Ishikawa (cell line): Measurements from ENCODE around the gene DNLZ.

Experiments
- CEBPB ChIP-seq: IDR thresholded peaks from 2 replicates; pipeline ENCODE4 v1.6.1; 2012
- CREB1 ChIP-seq: IDR thresholded peaks from 2 replicates; pipeline ENCODE4 v1.6.1; 2012; ENCODE audit warnings: low read depth
- EGR1 ChIP-seq: IDR thresholded peaks from 2 replicates; pipeline ENCODE4 v1.6.1; 2012
- EP300 ChIP-seq: IDR thresholded peaks from 2 replicates; pipeline ENCODE4 v1.6.1; 2012; ENCODE audit warnings: borderline replicate concordance
- FOXM1 ChIP-seq: IDR thresholded peaks from 2 replicates; pipeline ENCODE4 v1.6.1; 2012; ENCODE audit warnings: low read depth, borderline replicate concordance
- MAX ChIP-seq: IDR thresholded peaks from 2 replicates; pipeline ENCODE4 v1.6.1; 2012
- NFIC ChIP-seq: IDR thresholded peaks from 2 replicates; pipeline ENCODE4 v1.6.1; 2012
- RAD21 ChIP-seq: IDR thresholded peaks from 2 replicates; pipeline ENCODE4 v1.6.1; 2012; ENCODE audit warnings: low read depth
- REST ChIP-seq: IDR thresholded peaks from 2 replicates; pipeline ENCODE4 v1.6.1; 2012; ENCODE audit warnings: low read depth, mild to moderate bottlenecking
- TAF1 ChIP-seq: IDR thresholded peaks from 2 replicates; pipeline ENCODE4 v1.6.1; 2012; ENCODE audit warnings: low read depth, mild to moderate bottlenecking
- USF1 ChIP-seq: IDR thresholded peaks from 2 replicates; pipeline ENCODE4 v1.6.1; 2012
- YY1 ChIP-seq: IDR thresholded peaks from 2 replicates; pipeline ENCODE4 v1.6.1; 2012; ENCODE audit warnings: low read depth
- ZBTB7A ChIP-seq: IDR thresholded peaks from 2 replicates; pipeline ENCODE4 v1.6.1; 2012; ENCODE audit warnings: low read depth

GRCh38 chr9:136318776-136319241, 44.7 kb downstream of the DNLZ start:
- TF ChIP-seq USF1 (no peak), YY1 (no peak), REST (no peak), EGR1 (no peak), ZBTB7A (no peak), RAD21 (no peak), CEBPB (no peak), CREB1 (no peak), FOXM1 (no peak), NFIC (no peak), MAX (no peak), EP300 (no peak), TAF1 (no peak)
